Measurements from ENCODE around the gene IGFN1. TPM values are rescaled to one million over a fixed set of nuclear protein-coding genes. Genes with fewer than 3 reads are reported as not detected.

Gene IGFN1
- total RNA-seq, 2 donors from 2014 or later: 0.21 TPM; not detected in 1

- peaks cover 22% of the 10 kb centered on the region for H3K27me3 Mint-ChIP-seq
- H3K9me3 Mint-ChIP-seq: no peaks in the 10 kb centered on the region
- H3K27ac Mint-ChIP-seq: no peak overlapping the region
- no peak for ATAC-seq (replicated peaks)
- no peak overlapping the region for H3K4me3 Mint-ChIP-seq
- H3K4me1 Mint-ChIP-seq: no peaks in the 10 kb centered on the region
- no peaks in the 10 kb centered on the region for H3K36me3 Mint-ChIP-seq (ENCODE audit: low read depth)
These were observed 22.6 kb downstream of the IGFN1 start for GRCh38 chr1:201213106-201213770.

GRCh38 chr1:201213926-201214325, 23.3 kb downstream of the IGFN1 start:
- no peaks in the 10 kb centered on the region for H3K4me1 Mint-ChIP-seq

GRCh38 chr1:201214461-201214860, 23.8 kb downstream of the IGFN1 start:
- H3K4me1 Mint-ChIP-seq: no peaks in the 10 kb centered on the region
- no peak overlapping the region for H3K27ac Mint-ChIP-seq
- peak; percentile 32 for ATAC-seq (replicated peaks)
- no peaks in the 10 kb centered on the region for H3K9me3 Mint-ChIP-seq
- no peaks in the 10 kb centered on the region for H3K36me3 Mint-ChIP-seq (ENCODE audit: low read depth)
- no peak overlapping the region for H3K4me3 Mint-ChIP-seq
- H3K27me3 Mint-ChIP-seq: peaks cover 19% of the 10 kb centered on the region

More at GRCh38 chr1:201213926-201214325, 23.3 kb downstream of the IGFN1 start:
- no peaks in the 10 kb centered on the region for H3K36me3 Mint-ChIP-seq (ENCODE audit: low read depth)
- no peak overlapping the region for H3K4me3 Mint-ChIP-seq
- no peak for ATAC-seq (replicated peaks)
- H3K27ac Mint-ChIP-seq: no peak overlapping the region
- no peaks in the 10 kb centered on the region for H3K9me3 Mint-ChIP-seq
- H3K27me3 Mint-ChIP-seq: peaks cover 22% of the 10 kb centered on the region

GRCh38 chr1:201214886-201215285, 24.3 kb downstream of the IGFN1 start:
- Mint-ChIP-seq H3K4me1 (no peaks in the 10 kb centered on the region), H3K27ac (peak overlapping the region; percentile 72), H3K36me3 (ENCODE audit: low read depth) (no peaks in the 10 kb centered on the region), H3K9me3 (no peaks in the 10 kb centered on the region), H3K4me3 (no peak overlapping the region), H3K27me3 (peaks cover 15% of the 10 kb centered on the region)
- ATAC-seq (replicated peaks): no peak

DNA sequence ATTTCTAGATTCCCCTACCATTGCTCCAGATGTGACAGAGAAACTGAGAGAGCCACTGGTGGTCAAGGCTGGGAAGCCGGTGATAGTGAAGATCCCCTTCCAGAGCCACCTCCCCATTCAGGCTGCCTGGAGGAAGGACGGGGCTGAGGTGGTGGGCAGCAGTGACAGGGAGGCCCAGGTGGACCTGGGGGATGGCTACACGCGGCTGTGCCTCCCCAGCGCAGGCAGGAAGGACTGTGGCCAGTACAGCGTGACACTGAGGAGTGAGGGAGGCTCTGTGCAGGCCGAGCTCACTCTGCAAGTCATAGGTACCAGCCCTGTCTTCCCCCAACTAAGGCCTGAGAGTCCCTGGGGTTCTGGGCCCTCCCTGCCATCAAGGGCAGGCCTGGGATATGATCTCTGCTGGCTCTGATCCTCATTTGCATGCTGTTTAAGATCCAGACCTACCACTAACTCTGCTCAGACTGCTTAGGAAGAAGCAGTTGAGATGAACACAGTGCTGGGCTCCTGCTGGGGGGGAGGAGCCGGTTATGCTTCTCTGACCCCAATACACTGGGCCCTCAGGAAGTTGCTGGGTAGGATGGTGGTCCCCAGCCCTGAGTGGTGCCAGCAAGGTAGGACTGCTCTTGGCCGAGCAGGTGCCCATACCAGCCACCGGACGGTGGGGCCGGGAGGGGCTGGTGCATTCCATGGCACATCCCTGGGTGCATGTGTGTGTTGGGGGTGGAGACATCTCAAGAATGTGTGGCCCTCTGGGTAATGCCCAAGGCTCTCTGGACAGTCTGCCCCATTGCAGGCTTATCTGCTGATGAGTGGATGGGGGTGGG, 25.1 kb downstream of the IGFN1 start:
- ATAC-seq (replicated peaks): no peak
- Mint-ChIP-seq H3K36me3 (ENCODE audit: low read depth) (no peaks in the 10 kb centered on the region), H3K27ac (peak overlapping the region; percentile 72), H3K9me3 (no peaks in the 10 kb centered on the region), H3K4me3 (no peak overlapping the region), H3K4me1 (no peaks in the 10 kb centered on the region), H3K27me3 (peaks cover 12% of the 10 kb centered on the region)

DNA sequence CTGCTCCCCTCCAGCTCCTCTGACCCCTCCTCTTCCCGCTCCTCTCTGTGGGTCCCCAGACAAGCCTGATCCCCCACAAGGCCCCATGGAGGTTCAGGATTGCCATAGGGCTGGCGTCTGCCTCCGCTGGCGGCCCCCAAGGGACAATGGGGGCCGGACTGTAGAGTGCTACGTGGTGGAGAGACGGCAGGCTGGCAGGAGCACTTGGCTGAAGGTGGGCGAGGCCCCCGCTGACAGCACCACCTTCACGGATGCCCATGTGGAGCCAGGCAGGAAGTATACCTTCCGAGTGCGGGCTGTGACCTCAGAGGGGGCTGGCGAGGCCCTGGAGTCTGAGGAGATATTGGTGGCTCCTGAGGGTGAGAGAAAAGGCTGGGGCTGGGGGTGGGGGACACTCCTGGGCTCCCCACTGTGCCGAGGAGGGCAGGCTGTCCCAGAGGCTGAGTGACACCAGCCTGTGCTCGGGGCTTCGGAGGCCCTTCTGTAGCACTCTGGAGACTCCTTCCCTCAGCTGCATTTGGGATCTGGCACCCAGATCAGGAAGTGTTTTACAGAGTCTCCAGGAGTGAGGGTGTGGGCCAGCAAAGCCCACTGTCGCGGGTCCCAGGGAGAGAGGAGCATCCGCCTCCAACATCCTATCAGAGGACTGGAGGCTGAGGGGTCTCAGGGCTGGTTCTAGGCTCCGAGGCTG, 25.9 kb downstream of the IGFN1 start:
- ATAC-seq (replicated peaks): no peak

DNA sequence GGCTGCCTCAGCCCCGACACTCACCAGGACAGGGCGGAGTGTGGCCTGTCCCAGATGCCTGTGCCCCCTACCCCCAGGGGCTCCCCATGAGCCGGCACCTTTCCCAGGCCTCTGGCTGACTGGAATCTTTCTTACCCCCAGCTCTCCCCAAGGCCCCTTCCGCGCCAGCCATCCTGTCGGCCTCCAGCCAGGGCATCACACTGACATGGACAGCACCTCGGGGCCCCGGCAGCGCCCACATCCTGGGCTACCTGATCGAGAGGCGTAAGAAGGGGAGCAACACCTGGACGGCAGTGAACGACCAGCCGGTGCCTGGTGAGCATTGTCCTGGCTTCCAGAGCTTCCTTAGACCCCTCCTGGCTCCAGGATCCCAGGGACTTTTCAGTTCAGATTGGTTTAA, 26.5 kb downstream of the IGFN1 start:
- Mint-ChIP-seq H3K4me1 (no peaks in the 10 kb centered on the region), H3K27ac (no peak overlapping the region), H3K9me3 (no peaks in the 10 kb centered on the region), H3K4me3 (no peak overlapping the region), H3K27me3 (no peaks in the 10 kb centered on the region), H3K36me3 (ENCODE audit: low read depth) (no peaks in the 10 kb centered on the region)
- no peak for ATAC-seq (replicated peaks)

More for the DNA sequence above, 25.9 kb downstream of the IGFN1 start:
- Mint-ChIP-seq H3K4me1 (no peaks in the 10 kb centered on the region), H3K9me3 (no peaks in the 10 kb centered on the region), H3K4me3 (no peak overlapping the region), H3K36me3 (ENCODE audit: low read depth) (no peaks in the 10 kb centered on the region), H3K27me3 (peaks cover 4% of the 10 kb centered on the region), H3K27ac (no peak overlapping the region)

- no peak for ATAC-seq (replicated peaks)
- H3K9me3 Mint-ChIP-seq: no peaks in the 10 kb centered on the region
- H3K4me1 Mint-ChIP-seq: no peaks in the 10 kb centered on the region
- H3K4me3 Mint-ChIP-seq: no peak overlapping the region
- no peaks in the 10 kb centered on the region for H3K27me3 Mint-ChIP-seq
- H3K27ac Mint-ChIP-seq: no peak overlapping the region
- no peaks in the 10 kb centered on the region for H3K36me3 Mint-ChIP-seq (ENCODE audit: low read depth)
These were observed 27.2 kb downstream of the IGFN1 start for GRCh38 chr1:201217851-201218250.

- H3K4me1 Mint-ChIP-seq: no peaks in the 10 kb centered on the region
- no peaks in the 10 kb centered on the region for H3K9me3 Mint-ChIP-seq
- no peak overlapping the region for H3K27ac Mint-ChIP-seq
- H3K4me3 Mint-ChIP-seq: no peak overlapping the region
- no peaks in the 10 kb centered on the region for H3K27me3 Mint-ChIP-seq
- H3K36me3 Mint-ChIP-seq (ENCODE audit: low read depth): no peaks in the 10 kb centered on the region
- ATAC-seq (replicated peaks): no peak
These were observed 27.8 kb downstream of the IGFN1 start for GRCh38 chr1:201218409-201218808.

- Mint-ChIP-seq H3K4me3 (no peak overlapping the region), H3K9me3 (no peaks in the 10 kb centered on the region), H3K27me3 (no peaks in the 10 kb centered on the region), H3K4me1 (no peaks in the 10 kb centered on the region), H3K27ac (no peak overlapping the region), H3K36me3 (ENCODE audit: low read depth) (no peaks in the 10 kb centered on the region)
- no peak for ATAC-seq (replicated peaks)
These were observed 29.1 kb downstream of the IGFN1 start for GRCh38 chr1:201219481-201220387.

DNA sequence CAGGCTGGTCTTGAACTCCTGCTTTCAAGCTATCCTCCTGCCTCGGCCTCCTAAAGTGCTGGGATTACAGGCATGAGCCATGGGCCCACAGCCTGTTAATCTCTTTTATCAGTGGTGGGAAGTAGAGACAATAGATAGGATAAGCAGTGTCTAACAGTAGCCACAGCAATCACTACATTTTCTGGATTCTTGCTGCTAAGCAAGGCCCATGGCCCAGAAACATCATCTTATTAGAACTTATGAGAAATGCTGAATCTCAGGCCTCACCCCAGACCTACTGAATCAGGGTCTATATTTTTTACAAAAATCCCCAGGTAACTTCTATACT, 29.7 kb downstream of the IGFN1 start:
- Mint-ChIP-seq H3K9me3 (no peaks in the 10 kb centered on the region), H3K36me3 (ENCODE audit: low read depth) (no peaks in the 10 kb centered on the region), H3K4me3 (no peak overlapping the region), H3K27me3 (no peaks in the 10 kb centered on the region), H3K4me1 (no peaks in the 10 kb centered on the region), H3K27ac (no peak overlapping the region)
- ATAC-seq (replicated peaks): no peak

DNA sequence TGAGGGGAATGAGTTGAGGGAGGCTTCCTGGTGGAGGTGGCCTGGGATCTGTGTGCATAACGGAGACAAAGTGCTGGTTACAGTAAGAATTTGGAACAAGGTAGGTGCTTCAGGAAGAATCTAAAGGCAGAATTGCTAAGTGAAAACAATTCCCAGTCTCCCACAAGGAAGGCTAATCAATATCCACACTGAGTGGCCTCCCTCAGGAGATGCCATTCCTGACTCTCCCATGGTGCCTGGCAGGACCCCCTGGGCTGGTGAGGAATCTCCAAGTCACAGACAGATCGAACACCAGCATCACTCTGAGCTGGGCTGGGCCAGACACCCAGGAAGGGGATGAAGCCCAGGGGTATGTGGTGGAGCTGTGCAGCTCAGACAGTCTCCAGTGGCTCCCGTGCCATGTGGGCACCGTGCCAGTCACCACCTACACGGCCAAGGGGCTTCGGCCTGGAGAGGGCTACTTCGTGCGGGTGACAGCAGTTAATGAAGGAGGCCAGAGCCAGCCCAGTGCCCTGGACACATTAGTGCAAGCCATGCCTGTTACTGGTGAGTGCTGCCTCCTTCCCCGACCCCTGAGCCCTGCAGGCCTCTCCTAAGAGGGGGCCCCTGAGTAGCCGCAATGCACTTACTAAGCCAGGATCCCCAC, 30.7 kb downstream of the IGFN1 start:
- no peaks in the 10 kb centered on the region for H3K36me3 Mint-ChIP-seq (ENCODE audit: low read depth)
- H3K27me3 Mint-ChIP-seq: no peaks in the 10 kb centered on the region
- no peak overlapping the region for H3K27ac Mint-ChIP-seq
- no peaks in the 10 kb centered on the region for H3K4me1 Mint-ChIP-seq
- no peak for ATAC-seq (replicated peaks)
- H3K4me3 Mint-ChIP-seq: no peak overlapping the region
- H3K9me3 Mint-ChIP-seq: no peaks in the 10 kb centered on the region

DNA sequence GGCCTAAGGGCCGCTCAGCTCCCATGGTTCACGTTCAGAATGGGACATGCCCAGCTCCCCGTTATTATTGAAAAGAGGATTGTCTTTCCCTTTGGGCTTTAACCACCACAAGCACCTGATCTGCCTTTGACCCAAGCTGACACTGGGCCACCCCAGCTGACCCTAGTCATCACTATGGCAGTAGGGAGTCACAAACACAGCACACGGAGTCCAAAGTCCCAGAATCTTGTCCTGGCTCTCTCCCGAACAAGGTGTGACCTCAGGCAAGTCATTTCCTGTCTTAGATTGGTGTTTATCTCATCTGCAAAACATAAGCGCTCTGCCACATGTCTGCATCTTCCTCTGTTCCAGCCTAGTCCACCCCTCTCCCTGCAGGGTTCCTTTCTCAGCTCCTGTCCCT, 31.5 kb downstream of the IGFN1 start:
- H3K36me3 Mint-ChIP-seq (ENCODE audit: low read depth): no peaks in the 10 kb centered on the region
- no peaks in the 10 kb centered on the region for H3K27me3 Mint-ChIP-seq
- H3K9me3 Mint-ChIP-seq: no peaks in the 10 kb centered on the region
- no peak for ATAC-seq (replicated peaks)
- H3K4me3 Mint-ChIP-seq: no peak overlapping the region
- no peak overlapping the region for H3K27ac Mint-ChIP-seq
- no peaks in the 10 kb centered on the region for H3K4me1 Mint-ChIP-seq

All from activated T-helper 17 cell treated with anti-CD3 and anti-CD28 coated beads, Interleukin-2, amount 50 U/mL, for 72 hours (primary cell).